Measurements from ENCODE around the gene RAB9B.

The RAB9B gene

DNA sequence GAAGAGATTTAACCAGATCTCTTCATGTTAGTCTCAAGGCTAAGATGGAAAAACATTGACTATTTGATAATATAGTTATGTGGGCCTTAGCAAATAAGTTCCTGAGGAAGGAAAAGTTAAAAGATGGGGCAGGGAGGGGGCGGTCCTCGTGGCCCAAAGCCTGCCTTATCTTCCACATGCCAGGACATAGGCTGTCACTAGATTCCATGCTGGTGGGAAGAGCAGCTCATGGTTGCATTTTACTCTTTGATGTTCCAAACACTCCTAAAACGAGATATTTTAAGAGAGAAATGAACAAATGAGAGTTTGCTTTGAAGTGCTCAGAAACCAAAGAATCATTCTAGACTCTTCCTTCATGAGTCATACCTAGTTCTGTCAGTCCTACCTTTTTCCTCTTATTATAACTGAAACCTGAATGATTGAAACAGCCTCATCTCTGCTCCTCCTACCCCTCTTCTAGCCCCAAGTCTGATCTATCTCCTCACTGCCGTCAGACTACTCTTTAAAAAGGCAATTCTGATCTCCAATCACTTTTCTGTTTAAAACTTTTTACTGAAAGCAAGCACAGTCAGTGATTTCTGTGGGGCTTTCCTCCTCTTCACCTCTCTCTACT, 25.1 kb downstream of the RAB9B start:
- no peak for DNase-seq

DNA sequence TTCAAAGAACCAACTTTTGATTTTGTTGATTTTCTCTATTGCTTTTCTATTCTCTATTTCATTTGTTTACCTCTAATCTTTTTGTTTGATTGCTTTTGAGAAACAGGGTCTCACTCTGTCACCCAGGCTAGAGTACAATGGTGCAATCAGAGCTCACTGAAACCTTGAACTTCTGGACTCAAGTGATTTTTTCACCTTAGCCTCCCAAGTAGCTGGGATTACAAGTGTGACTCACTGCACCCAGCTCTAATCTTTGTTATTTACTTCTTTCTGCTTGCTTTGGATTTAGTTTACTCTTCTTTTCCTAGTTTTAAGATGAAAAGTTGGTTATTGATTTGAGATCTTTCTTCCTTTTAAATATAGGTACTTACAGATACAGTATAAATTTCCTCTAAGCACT, 26.2 kb downstream of the RAB9B start:
- no peak for DNase-seq

DNA sequence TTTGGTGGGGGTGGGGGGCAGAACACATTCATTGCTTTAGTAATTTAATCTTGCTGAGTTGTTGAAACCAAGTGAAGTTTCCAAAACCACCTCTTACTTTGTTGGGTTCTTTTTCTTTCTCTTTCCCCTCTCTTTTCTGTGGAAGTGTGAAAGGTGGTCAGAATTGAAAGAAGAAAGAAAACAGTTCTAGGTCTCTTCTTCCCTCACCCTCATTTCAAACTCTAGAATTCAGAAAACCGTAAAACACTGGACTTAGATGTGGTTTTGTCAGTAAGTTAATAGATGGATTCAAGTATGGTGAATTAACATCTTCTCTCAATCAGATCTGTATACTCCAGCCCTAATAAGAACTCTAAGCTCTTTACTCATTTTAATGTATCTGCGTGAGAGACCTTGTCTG, 31.7 kb downstream of the RAB9B start:
- no peak for DNase-seq

DNA sequence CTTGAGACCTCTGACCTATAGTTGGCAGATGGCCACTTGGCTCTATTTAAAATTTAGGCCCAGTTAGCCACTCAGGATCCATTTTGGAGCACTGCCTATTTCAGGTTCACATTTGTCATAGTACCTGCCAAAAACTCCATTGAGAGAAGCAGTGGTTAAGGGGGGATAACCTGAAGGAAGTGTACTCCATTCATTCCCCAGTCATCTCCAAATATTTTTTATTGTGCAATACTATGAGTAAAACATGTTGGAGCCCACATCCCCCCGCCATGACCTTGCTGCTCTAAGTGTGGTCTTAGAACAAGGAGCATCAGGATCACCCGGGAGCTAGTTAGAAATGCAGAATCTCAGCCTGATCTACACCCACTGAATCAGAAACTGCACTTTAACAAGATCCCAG, 34.4 kb downstream of the RAB9B start:
- DNase-seq: no peak

DNA sequence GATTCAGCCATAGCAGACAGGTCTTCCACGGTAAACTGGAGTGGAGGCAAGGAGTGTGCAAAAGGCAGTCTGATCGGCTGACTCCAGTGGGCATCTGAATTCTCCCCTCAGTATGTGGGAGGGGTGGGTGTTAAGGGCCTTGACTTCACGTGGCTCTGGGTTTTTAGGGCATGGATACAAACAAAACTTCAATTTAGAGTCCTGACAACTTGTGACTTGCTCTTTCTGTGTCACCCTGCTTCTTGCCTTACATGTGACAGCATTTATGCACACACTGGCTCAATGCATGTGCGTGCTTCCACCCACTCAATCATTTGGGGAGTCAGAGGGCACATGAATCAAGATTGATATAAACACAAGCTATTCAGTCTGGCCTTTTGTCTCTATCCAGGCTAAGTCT, 37.9 kb downstream of the RAB9B start:
- no peak for DNase-seq

DNA sequence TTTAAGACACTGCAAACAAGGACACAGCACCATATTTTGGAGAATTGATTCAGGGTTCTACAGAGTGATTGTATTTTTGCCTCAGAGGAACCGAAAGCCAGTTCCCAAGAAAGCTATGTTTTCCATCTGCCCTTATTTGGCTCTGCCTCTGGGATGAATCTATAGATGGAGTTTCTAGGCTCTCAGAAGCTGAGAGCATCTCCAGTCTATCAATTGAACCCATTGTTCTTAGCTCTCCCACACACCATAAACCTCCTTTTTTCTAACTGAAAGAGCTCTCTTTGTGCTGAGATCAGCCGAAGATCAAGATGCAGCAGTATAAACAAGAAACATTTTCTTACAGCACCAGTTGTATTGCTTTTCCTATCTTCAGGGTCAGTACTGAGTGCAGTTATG, 38.5 kb downstream of the RAB9B start:
- DNase-seq: no peak

DNA sequence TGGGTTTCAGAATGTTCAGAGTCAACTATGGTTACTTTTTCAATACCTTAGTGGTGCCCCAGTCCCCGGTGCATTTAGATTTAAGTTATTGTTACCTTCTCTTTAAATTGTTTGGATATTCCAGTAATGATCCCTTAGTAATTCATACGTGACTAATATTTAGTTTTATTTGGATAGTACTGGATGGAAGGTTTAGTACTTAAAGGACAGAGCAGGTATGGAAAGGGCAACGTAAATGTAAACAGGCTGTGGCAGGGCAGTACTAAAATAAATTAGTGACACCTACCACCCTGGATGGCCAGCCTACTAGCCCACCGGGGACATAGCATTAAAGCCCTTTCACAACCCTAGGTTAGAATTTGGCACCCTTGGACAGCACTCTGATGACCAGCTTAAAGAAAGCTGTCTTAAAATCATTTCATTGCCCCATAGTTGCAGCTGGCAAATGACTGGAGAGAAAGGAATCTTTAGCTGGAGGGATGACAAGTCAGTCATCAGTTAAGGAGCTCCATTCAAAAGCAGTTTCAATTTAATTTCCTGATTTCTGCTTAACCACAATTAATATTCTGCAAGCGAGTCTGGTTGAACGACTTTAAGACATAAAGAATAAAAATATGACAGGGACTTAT, 39.0 kb downstream of the RAB9B start:
- DNase-seq: no peak

DNA sequence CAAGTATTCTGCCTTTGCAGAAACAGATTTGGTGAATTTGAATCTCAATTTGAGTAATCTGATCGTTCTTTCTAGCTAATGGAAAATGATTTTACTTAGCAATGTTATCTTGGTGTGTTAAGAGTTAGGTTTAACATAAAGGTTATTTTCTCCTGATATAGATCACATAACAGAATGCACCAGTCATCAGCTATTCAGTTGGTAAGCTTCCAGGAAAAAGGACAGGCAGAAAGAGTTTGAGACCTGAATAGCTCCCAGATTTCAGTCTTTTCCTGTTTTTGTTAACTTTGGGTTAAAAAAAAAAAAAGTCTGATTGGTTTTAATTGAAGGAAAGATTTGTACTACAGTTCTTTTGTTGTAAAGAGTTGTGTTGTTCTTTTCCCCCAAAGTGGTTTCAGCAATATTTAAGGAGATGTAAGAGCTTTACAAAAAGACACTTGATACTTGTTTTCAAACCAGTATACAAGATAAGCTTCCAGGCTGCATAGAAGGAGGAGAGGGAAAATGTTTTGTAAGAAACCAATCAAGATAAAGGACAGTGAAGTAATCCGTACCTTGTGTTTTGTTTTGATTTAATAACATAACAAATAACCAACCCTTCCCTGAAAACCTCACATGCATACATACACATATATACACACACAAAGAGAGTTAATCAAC, 40.1 kb downstream of the RAB9B start:
- DNase-seq: no peak

DNA sequence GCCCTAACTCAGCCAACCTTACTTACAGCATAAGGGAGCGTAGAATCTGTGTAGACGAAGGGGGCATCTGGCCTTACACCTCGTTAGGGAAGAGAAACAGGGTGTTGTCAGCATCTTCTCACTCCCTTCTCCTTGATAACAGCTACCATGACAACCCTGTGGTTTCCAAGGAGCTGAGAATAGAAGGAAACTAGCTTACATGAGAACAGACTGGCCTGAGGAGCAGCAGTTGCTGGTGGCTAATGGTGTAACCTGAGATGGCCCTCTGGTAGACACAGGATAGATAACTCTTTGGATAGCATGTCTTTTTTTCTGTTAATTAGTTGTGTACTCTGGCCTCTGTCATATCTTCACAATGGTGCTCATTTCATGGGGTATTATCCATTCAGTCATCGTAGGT, 40.8 kb downstream of the RAB9B start:
- DNase-seq: no peak

DNA sequence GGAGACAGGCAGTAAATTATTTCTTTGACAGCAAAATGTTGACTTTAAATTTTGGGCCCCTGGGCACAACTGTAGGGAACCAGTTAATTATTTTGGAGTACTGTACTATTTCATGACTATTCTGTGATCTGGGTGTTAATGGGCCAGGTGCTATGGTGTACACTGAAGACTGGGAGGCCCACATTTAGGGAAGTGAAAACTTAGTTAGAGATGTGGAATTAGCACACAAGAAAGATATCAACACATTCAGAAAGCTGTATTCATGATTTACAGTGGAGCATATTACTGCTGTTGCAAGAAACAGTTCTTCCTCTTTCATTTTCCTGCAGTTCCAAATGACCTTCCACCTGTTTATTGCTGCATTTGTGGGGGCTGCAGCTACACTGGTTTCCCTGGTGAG, 43.1 kb downstream of the RAB9B start:
- DNase-seq: no peak

DNA sequence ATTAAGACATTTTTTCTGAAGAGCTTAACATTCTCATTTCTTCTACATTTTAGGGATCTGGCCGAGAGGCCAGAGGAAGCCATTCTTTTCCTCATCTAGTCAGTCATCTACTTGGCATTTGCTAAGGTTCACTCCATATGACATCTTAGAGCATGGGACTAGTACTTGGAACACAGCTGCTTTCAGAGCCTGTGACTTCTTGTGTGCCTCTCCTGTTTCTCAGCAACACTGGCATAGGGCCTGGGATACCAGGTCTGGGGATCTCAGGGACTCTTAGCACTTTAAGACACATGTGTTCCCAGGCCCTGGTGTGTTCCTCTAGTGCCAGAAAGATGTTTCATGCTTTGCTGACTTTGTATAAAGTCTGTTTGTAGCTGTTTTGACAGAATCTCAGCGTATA, 48.1 kb downstream of the RAB9B start:
- DNase-seq: no peak

DNA sequence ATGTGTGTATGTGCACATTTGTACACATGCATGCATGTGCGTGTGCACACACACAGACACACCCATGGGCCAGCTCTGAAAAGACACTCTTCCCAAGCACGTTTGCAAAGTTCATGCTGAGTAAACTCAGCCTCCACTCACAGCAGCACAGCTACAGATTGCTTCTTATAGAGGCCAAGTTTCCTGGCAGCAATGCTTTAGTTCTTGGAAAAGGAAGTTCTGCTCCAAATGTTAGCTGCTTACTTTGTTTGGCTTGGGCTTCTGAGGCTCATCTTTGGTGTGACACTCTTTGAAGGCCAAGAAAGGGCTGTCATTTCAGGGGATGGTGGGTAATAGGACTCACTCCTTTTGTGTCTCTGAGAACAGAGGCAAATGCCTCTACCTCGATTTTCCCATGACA, 48.9 kb downstream of the RAB9B start:
- no peak for DNase-seq

DNA sequence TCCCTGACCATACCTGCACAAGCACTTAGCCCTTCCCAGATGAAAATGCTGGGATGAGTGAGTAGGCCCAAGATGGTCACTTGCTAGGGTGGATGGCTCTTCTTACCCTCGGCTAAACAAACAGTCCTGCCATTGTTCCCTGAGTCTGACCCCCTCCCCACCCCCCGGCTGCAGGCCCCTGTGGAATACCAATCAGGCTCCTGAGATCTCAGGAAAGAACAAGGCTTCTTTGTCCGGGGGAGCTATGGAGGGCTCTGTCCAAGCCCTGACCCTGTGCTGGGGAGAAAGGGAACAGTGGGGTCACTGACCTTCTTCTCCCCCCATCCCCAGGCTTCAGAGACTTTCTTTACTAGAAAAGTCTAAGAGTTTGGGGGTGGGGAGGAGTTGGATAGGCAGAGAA, 49.4 kb downstream of the RAB9B start:
- no peak for DNase-seq

DNA sequence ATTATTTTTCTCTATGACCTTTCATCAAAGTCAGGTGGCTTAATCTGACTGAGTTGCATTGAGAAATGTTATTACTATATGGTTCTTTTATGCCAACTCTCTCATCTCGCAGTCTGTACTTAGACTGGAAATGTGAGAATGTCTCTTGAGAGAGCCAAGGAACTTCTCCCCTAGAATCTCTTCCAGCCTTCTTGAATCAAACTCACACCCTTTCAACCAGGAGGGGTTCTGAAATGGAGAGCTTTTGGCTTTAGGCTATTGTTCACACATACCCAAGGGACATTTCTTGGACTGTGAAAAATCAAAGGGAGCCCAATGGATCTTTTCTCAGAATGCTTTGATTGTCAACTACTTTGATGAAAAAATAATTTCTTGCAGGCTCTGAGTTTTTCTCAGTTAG, 50.4 kb downstream of the RAB9B start:
- DNase-seq: no peak

DNA sequence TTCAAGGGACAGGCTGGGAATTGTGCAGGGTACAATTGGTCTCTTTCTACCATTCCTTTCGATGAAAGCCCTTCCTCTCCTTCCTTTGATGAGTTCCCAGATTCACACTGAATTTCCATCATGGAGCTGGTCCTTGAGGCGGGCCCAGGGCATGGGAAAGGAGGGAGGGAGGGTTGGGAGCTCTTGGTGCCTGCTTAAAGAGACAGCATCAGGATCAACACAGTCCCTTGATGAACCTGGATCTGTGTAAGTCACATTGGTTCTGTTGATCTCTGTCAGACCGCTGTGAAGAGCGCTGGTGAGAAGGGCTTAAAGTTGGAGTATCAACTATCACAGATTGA, 51.0 kb downstream of the RAB9B start:
- no peak for DNase-seq

DNA sequence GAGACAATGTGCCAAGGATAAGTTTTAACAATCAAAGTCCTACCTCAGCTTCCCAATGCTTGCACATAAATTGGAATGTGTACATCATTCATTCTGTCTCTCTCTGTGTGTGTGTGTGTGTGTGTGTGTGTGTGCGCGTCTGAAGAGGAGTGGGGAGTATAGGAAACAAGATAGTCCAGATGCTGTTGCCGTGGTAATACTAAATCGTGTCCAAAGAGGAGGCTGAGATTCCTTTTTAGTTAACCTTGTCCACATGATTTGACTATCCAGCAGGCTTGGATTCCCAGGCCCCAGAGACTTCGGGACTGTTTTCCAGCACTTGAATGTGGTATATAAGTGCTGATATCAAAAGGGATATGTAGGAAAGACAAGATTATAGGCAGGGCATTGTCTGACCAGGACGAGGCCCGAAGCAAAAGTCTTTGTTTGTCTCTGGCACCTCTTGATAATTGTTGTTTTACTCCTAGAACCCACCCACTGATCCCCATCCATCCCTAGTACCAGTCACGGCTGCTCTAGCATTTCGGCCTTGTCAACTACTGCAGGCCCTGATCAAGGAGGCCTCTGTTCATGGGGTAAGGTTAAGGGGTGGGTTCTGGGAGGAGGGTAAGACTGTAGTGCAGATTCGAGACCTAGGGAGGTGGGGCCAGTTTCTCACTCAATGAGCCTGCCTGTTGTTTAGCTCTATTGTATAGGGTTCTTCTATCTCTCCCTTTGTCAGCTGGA, 51.6 kb downstream of the RAB9B start:
- DNase-seq: no peak

DNA sequence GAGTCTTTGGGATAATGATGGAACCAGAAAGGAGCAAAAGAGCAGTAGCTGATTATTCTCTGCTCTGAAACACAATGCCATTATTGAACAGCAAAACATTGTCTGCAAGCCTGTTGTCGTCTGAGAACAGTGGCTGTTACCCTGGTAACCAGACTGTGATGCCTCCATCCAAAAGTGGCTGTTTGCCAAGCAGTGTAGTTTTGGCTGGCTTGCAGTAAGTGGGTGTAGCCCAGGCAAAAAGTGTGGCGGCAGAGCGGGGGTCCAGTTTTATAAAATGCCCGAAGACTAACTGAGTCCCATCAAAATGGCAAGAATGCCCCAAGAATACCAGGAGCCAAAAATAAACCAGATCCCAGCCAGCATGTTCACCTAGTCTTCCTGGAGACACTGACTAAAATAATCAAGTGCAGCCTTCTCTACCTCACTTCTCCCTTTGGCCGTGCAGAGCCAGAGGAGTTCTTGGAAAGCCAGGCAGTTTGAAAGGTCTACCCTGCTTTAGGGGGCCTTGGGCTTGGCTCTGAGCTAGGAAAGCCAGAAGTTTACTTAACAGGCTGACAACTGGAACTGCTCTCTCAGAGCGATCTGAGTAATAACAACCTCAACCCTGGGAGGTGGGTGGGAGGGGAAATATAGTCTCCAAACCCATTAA, 52.8 kb downstream of the RAB9B start:
- DNase-seq: no peak

DNA sequence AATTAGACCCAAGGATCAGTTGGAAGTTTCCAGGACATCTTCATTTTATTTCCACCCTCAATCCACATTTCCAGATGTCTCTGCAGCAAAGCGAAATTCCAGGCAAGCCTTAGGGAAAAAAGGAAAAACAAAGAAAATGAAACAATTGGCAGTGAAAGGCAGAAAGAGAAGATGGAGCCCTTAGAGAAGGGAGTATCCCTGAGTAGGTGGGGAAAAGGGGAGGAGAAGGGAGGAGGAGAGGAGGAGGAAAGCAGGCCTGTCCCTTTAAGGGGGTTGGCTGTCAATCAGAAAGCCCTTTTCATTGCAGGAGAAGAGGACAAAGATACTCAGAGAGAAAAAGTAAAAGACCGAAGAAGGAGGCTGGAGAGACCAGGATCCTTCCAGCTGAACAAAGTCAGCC, 55.5 kb downstream of the RAB9B start, which contains the start of gene PLP1:
PLP1 (plus strand) TSS at position 295 of the 400 bp plus-strand sequence. CDS start 156 bp downstream, outside the sequence.
- no peak for DNase-seq

DNA sequence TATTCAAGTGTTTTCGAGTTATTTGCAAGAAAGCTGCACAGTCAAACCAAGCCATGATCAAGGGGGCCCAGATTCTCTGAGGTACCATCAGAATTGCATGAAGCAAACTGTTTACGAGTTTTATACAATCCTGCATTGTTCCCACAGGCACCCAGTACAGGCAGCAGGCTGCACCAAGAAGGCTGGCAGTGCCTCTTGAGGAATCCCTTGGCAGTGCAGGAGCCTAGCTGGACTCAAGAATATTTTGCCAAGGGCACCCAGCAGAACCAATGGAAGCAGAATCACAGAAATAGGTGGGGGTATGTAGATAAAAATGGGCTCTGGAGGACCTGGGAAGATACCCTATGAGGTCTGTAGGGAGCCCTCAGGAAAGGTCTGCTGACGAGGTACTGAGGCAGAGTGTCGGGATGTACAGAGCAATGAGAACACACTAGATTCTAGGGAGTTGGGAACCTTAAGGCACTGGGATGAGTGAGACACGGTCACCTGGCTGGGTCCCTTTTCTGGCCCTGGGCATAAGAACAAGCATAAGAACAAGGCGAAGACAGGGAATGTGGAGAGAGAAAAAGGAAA, 57.9 kb downstream of the RAB9B start:
- peak; percentile 36 for DNase-seq

DNA sequence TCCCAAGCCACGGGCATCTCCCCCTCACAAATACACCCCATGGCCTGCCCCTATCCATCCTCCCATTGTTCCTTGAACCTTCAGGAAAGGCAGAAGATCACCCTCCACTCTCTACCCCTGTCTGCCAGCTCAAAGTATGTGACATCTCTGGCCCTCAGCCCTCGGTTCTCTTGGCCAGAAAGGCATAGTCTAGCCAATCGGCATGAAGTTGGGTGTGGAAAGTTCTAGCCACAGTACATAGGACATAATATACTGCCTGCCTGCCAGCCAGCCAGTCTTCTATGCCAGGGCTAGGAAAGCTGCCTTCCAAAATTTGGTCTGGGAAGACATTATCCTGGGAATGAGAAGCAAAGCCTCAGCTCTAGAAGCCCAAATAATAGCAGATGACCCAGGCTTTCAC, 58.6 kb downstream of the RAB9B start:
- no peak for DNase-seq
